ENCODE results near the gene RNF152.

DNA sequence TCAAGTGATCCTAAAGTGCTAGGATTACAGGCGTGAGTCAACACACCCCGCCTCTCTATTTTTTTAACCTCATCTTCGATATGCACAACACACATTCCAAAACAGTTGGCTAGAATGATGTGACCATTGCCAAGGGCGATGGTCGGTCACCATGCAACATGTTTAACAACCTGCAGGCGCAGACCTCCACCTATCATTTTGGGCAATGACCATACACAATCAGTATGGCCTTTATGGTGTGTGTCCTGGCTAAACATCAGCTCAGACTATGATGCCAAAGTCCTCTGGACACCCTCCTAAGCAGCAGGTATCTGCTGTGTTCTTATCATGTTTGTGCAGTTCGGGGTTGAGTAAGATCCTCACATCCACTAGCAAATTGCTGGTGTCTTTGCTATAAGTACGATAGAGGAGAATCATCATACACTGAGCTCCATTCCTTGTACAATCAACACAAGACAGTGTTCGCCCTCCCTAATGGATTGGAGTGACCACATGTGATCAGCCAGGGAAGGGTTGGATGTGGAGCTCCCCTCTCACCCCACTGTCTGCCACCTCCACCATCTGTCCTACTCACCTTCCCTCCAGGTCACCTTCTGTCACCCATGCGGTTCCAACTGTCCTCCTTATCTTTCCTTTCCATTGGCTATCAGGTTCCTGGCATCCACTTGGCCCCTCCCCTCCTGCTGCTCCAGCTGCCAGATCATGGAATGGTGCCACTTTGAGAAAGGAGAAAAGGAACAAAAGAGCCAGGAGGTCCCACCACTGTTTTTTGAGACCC lies 7.9 kb upstream of the RNF152 start:
- no peak for TF ChIP-seq POLR2A (IDR thresholded peaks at IDR 0.05)
- TF ChIP-seq, protein P1, sequence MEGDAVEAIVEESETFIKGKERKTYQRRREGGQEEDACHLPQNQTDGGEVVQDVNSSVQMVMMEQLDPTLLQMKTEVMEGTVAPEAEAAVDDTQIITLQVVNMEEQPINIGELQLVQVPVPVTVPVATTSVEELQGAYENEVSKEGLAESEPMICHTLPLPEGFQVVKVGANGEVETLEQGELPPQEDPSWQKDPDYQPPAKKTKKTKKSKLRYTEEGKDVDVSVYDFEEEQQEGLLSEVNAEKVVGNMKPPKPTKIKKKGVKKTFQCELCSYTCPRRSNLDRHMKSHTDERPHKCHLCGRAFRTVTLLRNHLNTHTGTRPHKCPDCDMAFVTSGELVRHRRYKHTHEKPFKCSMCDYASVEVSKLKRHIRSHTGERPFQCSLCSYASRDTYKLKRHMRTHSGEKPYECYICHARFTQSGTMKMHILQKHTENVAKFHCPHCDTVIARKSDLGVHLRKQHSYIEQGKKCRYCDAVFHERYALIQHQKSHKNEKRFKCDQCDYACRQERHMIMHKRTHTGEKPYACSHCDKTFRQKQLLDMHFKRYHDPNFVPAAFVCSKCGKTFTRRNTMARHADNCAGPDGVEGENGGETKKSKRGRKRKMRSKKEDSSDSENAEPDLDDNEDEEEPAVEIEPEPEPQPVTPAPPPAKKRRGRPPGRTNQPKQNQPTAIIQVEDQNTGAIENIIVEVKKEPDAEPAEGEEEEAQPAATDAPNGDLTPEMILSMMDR (IDR thresholded peaks at IDR 0.05): no peak
